NCI-H146 treated with DMSO at 0.1 percent for 48 hours (cell line): Measurements from ENCODE around the gene ITGAV.

ENCODE experiments used
- DNase-seq: peaks from one replicate; lab custom pipeline; 2025; ENCODE audit not compliant: unreplicated experiment; lab: John Stamatoyannopoulos, UW

ITGAV gene

DNA sequence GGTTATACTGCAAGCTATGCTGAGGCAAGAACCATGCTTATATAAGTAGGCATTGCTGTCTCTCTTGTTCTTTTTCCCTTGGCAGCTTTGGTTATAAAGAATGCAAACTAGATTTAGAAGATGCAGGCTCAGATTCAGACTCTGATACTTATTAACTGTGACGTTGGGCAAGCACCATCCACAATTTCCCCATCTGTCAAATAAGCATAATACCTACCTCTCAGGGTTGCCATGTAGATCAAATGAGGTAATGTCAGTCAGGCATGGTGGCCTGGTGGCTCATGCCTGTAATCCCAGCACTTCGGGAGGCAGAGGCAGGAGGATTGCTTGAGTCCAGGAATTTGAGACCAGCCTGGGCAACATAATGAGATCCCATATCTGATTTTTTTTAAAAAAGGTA lies 21.7 kb downstream of the ITGAV start:
- no peak for DNase-seq

- DNase-seq = no peak
Measured at GRCh38 chr2:186612026-186612425, 22.2 kb downstream of the ITGAV start.

- DNase-seq = no peak
Measured at GRCh38 chr2:186612555-186613440, 22.9 kb downstream of the ITGAV start.

- DNase-seq = no peak
Measured at GRCh38 chr2:186614373-186614772, 24.5 kb downstream of the ITGAV start.

GRCh38 chr2:186617148-186617547 lies 27.3 kb downstream of the ITGAV start:
- no peak for DNase-seq

DNA sequence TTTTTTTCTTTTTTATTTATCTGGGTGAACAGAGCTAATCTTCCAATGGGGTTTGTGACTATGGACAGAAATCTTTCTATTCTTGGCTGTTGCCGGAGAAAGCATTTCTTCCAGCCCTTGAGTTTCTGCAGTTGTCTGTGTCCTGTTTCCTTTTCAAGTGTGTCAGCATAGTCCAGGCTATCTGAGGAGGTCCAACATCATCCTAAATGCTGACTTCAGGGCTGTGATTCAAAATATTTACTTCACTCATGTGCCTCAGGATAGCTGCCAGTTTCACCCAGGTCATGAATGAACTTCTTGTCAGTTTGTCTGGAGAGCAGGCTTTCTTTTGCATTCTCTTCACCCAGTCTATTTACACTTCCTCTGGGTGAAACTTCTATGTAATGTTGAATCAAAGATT lies 27.9 kb downstream of the ITGAV start:
- no peak for DNase-seq

GRCh38 chr2:186618696-186619095 lies 28.8 kb downstream of the ITGAV start:
- no peak for DNase-seq

DNA sequence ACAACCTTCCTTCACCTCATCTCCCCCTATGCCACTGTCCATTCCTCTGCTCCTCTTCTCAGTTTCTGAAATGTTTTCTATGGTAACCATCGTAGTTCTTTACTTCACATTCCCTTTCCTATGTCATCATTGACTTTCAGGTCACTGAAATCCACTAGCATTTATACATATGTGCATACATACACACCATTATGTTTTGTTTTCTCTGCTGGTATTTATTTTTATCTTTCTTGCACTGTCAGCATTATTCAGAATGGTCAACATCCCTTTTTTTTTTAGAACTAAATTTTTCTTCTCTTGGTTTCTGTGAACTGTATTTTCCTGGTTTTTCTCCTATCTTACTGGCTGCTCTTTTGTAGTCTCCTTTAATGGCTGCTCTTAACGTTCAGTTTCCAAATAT lies 33.2 kb downstream of the ITGAV start:
- DNase-seq = no peak

DNA sequence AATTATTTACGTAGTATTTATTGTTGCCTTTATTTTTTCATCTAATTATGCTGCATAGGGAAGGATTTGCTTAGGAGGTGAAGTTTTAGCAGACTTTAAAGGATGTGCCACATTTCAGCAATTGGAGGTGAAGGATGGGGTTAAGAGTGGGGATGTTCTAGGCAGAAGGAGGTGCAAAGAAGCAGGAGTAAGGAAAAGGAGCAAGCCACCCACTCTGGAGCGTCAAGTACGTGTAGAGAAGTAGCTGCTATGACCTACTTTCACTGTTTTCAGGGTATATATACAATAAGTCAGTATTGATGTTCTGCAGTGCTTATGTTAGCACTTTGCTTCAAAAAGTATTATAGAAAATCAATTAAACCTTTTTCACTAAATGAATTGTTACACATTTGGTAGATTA lies 34.4 kb downstream of the ITGAV start:
- DNase-seq = no peak

DNA sequence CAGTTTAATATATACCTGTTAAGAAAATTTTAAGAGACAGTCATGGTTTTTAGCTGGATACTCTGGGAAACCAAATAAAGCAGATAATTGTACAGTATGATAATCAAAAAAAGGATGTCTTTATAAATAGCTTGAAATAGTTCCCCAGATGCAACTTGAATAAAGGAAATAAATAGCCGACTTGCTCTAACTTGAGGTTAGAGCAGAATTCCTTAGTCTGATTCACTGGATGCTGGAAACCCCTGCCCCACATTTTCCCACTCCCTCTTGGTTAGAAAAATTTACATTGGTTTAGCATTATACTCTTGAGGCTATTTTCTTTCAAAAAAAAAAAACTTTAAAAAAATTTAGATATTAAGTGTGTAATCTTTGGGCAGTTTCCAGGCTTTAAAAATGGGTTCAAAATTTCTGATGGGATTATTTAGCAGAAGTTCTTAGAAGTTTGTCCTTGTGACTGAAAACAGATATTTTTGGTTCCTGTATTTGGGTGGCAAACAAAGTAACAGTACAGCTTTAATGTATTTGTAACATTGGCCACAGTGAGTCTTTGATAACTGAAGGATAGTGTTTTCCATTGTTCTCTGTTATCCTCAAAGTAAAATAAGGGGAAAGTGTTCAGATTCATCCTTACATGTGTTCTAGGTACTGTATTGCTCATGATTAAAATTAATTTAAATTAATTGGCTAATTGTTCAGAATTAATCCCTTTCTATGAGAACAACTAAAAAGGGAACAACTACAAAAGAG lies 39.6 kb downstream of the ITGAV start:
- DNase-seq = no peak

DNA sequence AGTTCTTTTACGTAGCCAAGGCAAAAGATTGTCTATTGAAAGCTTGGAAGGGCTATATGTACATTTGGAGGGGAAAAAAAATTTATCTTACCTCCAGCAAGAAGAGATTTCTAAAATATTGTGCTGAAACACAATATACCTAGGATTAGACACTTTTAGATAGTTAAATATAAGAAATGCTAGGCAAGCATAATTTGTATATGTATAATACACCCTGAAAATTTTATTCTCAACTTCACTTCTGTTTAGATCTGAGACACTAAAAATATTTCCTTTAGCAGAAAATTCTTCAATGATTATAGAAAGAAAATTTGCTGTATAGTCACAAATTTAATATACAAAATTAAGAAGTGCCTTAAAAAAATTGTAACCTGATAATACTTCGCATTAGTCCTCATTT lies 42.6 kb downstream of the ITGAV start:
- no peak for DNase-seq

DNA sequence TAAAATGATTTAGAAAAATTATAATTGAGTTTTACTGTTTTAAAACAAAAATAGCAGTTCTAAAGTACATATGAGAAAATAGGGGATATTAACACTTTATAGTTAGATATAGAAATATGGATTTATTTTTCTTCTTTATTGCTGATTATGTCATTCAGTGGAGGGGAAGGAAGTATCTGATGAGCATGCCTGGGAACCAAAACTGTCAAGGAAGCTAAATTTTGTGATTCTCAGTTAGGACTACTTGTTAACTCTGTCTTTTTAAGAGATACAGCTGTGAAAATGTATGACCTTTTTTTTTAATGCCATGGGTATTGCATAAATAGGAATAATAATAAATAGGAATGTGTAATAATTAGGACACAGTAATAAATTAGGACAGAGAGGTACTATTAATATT lies 44.8 kb downstream of the ITGAV start:
- no peak for DNase-seq

- no peak for DNase-seq
Measured at GRCh38 chr2:186636800-186637496, 47.1 kb downstream of the ITGAV start.

DNA sequence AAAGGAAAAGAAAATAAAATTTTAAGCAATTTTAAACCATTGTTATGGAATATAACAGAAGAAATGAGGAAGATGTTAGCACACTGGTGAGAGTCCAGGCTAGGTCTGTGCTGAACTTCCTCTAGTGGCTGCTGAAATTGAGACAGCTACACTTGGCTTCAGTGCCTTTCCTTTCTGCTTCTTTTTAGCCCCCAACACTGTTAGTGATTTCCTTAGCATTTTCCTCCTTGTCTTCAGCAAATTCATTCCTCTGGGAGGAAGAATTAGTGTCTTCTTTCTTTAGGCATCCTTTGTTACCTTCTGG lies 47.6 kb downstream of the ITGAV start:
- no peak for DNase-seq

DNA sequence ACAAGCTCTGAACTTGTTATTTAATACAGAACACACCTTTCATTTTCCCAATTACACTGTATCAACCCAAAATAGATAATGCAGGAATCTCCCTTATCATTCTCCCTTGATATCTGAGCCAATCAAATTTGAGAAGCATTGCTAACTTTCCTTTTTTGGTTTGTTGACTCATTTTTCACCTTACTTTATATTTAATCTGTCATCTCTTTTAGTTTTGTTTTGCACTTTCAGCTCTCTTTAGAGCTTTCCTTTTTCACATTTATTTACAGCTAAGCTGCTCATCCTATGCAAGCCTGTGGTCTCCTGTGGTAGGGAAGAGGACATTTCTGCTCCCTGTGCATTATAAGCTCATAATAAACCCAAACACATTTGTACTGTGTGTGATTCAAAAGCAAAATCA lies 50.1 kb downstream of the ITGAV start:
- no peak for DNase-seq

DNA sequence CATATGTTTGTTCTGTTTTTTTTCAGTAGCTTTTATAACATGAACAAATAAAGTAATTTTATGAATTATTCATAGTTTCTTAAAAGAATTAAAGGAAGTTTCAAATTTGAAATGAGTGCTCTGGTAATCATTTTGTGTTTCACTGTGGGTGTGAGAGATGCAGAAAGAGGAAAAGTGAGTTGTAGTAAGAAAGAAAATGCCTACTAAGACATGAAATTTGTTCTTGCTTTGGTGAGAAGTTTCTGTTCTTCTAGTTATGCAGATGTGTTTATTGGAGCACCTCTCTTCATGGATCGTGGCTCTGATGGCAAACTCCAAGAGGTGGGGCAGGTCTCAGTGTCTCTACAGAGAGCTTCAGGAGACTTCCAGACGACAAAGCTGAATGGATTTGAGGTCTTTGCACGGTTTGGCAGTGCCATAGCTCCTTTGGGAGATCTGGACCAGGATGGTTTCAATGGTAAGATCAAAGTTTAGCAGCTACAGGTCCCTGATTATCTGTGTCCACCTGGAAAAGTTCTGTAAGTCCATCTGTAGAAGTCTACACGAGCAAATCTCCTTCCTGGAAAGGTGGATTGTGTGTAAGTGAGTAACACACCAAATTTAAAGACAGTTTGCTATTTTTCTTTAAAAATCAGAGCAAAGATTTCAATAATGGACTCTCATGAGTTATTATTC lies 51.4 kb downstream of the ITGAV start:
- no peak for DNase-seq

DNA sequence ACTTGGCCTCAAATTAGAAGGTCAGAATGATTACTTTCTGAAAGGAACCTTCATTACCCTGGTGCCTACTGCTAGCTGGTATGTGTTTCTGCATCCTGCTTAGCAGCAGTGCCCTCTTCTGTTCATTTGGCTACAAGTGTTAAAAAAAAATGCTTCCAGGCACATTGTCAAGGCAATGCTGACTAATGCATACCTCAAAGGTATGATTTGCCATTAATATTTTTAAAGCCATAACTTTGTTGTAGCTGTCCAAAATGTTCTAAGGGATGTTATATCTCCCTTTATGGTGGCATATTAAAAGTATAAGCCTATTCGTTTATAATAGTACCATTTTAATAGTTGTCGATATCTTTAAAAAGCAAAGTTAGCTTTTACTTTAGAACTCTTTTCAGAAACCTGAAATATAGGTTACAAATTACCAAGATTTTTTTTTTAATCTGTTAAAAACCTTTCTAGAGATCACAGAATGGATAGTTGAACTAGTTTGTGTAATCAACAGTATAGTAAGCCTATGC lies 52.0 kb downstream of the ITGAV start:
- peak; percentile 37 for DNase-seq

GRCh38 chr2:186644791-186645190 lies 54.9 kb downstream of the ITGAV start:
- no peak for DNase-seq

DNA sequence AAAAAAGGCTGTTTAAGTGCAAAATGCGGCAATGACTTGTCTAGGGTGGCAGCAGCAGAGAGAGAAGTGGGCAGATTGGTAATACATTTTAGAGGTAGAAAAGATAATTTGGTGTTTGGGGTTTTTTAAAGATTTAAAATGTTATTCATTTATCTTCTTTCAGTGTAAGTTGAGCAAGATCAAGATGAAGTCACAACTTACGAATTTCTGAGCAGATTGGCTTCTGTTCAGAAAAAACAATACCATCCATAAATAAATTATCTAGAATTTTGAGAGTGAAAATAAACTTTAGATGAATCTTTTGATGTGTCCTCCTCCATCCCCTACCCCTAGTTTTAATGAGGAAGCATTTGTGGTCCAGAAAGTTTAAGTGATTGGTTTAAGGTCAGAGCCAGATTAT lies 56.1 kb downstream of the ITGAV start:
- DNase-seq = no peak

DNA sequence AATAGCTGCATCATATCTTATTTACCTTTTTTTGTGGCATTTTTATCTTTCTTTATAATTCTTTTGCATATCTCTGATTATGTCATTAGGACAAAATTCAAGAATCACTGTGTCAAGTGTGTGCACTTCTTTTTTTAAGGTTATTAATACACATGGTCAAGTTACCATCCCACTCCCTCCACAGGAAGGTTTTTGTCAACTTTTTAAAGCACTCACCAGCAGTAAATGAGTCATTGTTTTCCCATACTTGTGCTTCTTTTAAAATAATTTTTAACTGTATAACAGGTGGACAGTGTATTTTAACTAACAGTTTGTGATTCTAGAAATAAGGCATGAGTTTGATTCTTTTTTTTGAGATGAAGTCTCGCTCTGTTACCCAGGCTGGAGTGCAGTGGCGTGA lies 58.3 kb downstream of the ITGAV start:
- DNase-seq = no peak

GRCh38 chr2:186653511-186653910 lies 63.7 kb downstream of the ITGAV start:
- no peak for DNase-seq
